Parathyroid adenoma (tissue), 2 donors: ENCODE measurements around the gene KCNN2.

ENCODE experiments used
- H2AFZ ChIP-seq: fragments of 300-600 bp; sonication (generic); one replicate; pipeline ENCODE4 v1.7.0; 2017; ENCODE audit warnings: antibody characterized with exemption, mild to moderate bottlenecking
- H3K27ac ChIP-seq: fragments of 300-600 bp; sonication (generic); one replicate; pipeline ENCODE4 v1.7.0; 2017
- H3K27me3 ChIP-seq: fragments of 300-600 bp; sonication (generic); one replicate; pipeline ENCODE4 v1.7.0; 2017; ENCODE audit warnings: low read length; ENCODE audit not compliant: control insufficient read depth, insufficient read depth
- H3K36me3 ChIP-seq: fragments of 300-600 bp; sonication (generic); one replicate; pipeline ENCODE4 v1.7.0; 2017; ENCODE audit warnings: low read length; ENCODE audit not compliant: control insufficient read depth, insufficient read depth
- H3K4me1 ChIP-seq: fragments of 300-600 bp; sonication (generic); one replicate; pipeline ENCODE4 v1.7.0; 2017; ENCODE audit warnings: control low read depth
- H3K4me2 ChIP-seq: fragments of 300-600 bp; sonication (generic); one replicate; pipeline ENCODE4 v1.7.0; 2017; ENCODE audit warnings: low read length
- H3K4me3 ChIP-seq: fragments of 300-600 bp; sonication (generic); one replicate; pipeline ENCODE4 v1.7.0; 2017; ENCODE audit warnings: low read depth, low read length
- H3K79me2 ChIP-seq: fragments of 300-600 bp; sonication (generic); one replicate; pipeline ENCODE4 v1.7.0; 2017; ENCODE audit warnings: control low read depth
- H3K9ac ChIP-seq: fragments of 300-600 bp; sonication (generic); one replicate; pipeline ENCODE4 v1.7.0; 2017; ENCODE audit warnings: mild to moderate bottlenecking
- H3K9me3 ChIP-seq: fragments of 300-600 bp; sonication (generic); one replicate; pipeline ENCODE4 v1.7.0; 2017; ENCODE audit warnings: low read length; ENCODE audit not compliant: control insufficient read depth
- CTCF ChIP-seq: fragments of 300-600 bp; sonication (generic); IDR thresholded peaks from one replicate; pipeline ENCODE4 v1.7.0; 2017; ENCODE audit warnings: antibody characterized with exemption, mild to moderate bottlenecking
- donor health status: primary hyperparathyroidism.

Gene KCNN2

GRCh38 chr5:114434396-114435219 lies 72.7 kb downstream of the KCNN2 start:
- Histone ChIP-seq H3K4me2 (no peak overlapping the region), H3K4me1 (no peaks in the 10 kb centered on the region), H2AFZ (no peak overlapping the region), H3K27ac (no peak overlapping the region), H3K27me3 (no peaks in the 10 kb centered on the region), H3K79me2 (no peaks in the 10 kb centered on the region), H3K9me3 (no peaks in the 10 kb centered on the region), H3K4me3 (no peak overlapping the region), H3K9ac (no peak overlapping the region), H3K36me3 (no peaks in the 10 kb centered on the region)
- TF ChIP-seq CTCF: no peak

GRCh38 chr5:114435220-114435481 lies 73.3 kb downstream of the KCNN2 start:
- Histone ChIP-seq H3K9me3 (no peaks in the 10 kb centered on the region), H3K9ac (no peak overlapping the region), H3K27ac (no peak overlapping the region), H3K4me1 (no peaks in the 10 kb centered on the region), H3K27me3 (no peaks in the 10 kb centered on the region), H3K4me2 (no peak overlapping the region), H2AFZ (no peak overlapping the region), H3K4me3 (no peak overlapping the region), H3K36me3 (no peaks in the 10 kb centered on the region), H3K79me2 (no peaks in the 10 kb centered on the region)
- no peak for TF ChIP-seq CTCF

GRCh38 chr5:114435885-114436299 lies 74.0 kb downstream of the KCNN2 start:
- no peaks in the 10 kb centered on the region for H3K36me3 ChIP-seq
- H3K4me1 ChIP-seq: no peaks in the 10 kb centered on the region
- no peaks in the 10 kb centered on the region for H3K79me2 ChIP-seq

GRCh38 chr5:114437936-114438335 lies 76.1 kb downstream of the KCNN2 start:
- no peak overlapping the region for H3K27ac ChIP-seq
- TF ChIP-seq CTCF: no peak
- H3K79me2 ChIP-seq: no peaks in the 10 kb centered on the region
- no peaks in the 10 kb centered on the region for H3K27me3 ChIP-seq
- no peak overlapping the region for H2AFZ ChIP-seq
- H3K9me3 ChIP-seq: no peaks in the 10 kb centered on the region
- no peak overlapping the region for H3K9ac ChIP-seq
- no peaks in the 10 kb centered on the region for H3K36me3 ChIP-seq
- no peaks in the 10 kb centered on the region for H3K4me1 ChIP-seq
- H3K4me3 ChIP-seq: no peak overlapping the region
- H3K4me2 ChIP-seq: no peak overlapping the region

More at GRCh38 chr5:114435885-114436299, 74.0 kb downstream of the KCNN2 start:
- Histone ChIP-seq H3K27ac (no peak overlapping the region), H3K4me2 (no peak overlapping the region), H3K9me3 (no peaks in the 10 kb centered on the region), H2AFZ (no peak overlapping the region), H3K27me3 (no peaks in the 10 kb centered on the region), H3K4me3 (no peak overlapping the region), H3K9ac (no peak overlapping the region)
- no peak for TF ChIP-seq CTCF

- Histone ChIP-seq H3K9me3 (no peaks in the 10 kb centered on the region), H3K79me2 (no peaks in the 10 kb centered on the region)
- TF ChIP-seq CTCF: no peak
Observed at GRCh38 chr5:114438471-114438870, 76.6 kb downstream of the KCNN2 start.

More at GRCh38 chr5:114438471-114438870, 76.6 kb downstream of the KCNN2 start:
- Histone ChIP-seq H3K4me1 (no peaks in the 10 kb centered on the region), H3K9ac (no peak overlapping the region), H3K27me3 (no peaks in the 10 kb centered on the region), H2AFZ (no peak overlapping the region), H3K36me3 (no peaks in the 10 kb centered on the region), H3K27ac (no peak overlapping the region), H3K4me3 (no peak overlapping the region), H3K4me2 (no peak overlapping the region)
